Dedifferentiated amniotic fluid mesenchymal stem cell (primary cell): Measurements from ENCODE around the gene TOMM70.
"Not testable (repeated sequence)": the region's sequence is repeated elsewhere in the genome, so short reads cannot be mapped to it uniquely, and the experiment has no call there.

Source experiments
- DNase-seq: peaks from one replicate; pipeline ENCODE4 v3.0.0-alpha.2; 2016; ENCODE audit errors: extremely low spot score

The TOMM70 gene

GRCh38 chr3:100364421-100364820 is 36.5 kb downstream of the TOMM70 start:
- no peak for DNase-seq

- DNase-seq, result no peak
Measured at GRCh38 chr3:100361897-100362296, 39.0 kb downstream of the TOMM70 start.

DNA sequence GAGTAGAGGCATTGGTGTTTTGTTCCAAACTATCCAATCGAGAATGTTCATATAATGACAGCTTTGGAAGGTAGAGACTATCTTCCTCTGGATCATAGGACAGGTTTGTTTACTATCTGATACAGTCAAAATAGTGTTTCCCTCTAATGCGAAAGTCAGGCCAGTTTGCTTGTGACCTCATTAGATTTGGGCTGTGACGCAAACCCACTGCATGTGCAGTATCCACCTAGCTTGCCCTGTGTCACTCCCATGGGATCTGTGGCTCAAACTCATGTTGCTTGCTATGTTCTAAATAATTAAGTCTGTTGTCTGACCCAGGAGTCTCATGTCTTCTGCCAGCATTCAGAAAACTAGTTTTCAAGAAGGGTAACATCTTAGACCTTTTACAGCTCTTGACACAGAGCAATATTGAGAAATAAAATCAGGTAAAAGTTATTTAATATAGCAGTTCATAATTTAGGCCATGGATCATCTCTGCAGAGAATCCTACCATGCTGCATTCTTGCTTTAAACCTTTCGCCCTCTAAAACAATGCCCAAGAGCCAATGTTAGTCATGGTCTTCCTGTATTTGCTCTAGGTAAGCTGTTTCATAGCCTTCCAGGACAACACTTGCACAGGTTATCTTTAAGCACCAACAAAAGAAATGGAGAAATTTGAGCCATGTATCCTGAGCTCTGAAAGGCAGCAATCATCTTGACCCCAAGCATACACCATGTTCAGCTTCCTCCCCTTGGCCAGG is 40.0 kb downstream of the TOMM70 start:
- no peak for DNase-seq

- DNase-seq, result no peak
Measured at GRCh38 chr3:100359035-100359434, 41.9 kb downstream of the TOMM70 start.

DNA sequence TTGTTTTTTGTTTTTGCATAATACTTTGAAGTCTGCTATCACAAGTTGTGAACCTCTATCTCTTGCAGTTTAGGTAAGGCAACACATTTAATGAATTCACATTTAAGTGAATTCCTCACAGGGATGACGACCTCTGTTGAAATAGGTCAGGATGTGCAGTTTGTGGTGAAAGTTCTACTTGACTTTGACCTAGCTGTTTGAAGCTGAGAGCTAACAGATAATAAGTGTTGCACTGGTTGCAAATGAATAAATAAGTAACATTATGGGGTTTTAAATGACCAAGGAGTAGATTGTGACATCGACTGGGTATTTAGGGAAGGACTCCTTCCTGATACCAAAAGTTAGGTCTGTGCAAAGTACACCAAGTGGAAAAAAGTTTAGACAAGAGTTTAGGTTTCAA is 42.5 kb downstream of the TOMM70 start:
- no peak for DNase-seq

DNA sequence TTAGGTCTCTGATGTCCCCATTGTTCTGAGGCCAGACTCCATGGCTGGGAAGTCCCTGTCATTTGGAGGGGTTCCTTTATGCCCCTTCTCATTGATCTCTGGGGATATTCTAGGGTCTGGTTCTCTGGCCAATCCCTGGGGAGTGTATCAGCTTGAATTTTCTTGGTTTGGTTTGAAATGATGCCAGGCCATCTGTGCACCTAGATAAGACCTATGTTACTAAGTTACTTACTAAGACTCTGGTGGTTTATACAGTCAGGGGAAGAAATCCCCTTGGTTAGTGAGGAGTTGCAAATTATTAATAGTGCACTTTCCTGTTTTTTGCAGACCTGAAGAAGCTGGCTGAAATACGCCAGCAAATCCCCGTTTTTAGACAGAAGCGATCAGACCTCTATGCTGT is 46.0 kb downstream of the TOMM70 start:
- no peak for DNase-seq

- DNase-seq, result no peak
Measured at GRCh38 chr3:100352296-100353231, 48.3 kb downstream of the TOMM70 start.

DNA sequence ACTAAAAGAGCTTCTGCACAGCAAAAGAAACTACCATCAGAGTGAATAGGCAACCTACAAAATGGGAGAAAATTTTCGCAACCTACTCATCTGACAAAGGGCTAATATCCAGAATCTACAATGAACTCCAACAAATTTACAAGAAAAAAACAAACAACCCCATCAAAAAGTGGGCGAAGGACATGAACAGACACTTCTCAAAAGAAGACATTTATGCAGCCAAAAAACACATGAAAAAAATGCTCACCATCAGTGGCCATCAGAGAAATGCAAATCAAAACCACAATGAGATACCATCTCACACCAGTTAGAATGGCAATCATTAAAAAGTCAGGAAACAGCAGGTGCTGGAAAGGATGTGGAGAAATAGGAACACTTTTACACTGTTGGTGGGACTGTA is 49.1 kb downstream of the TOMM70 start:
- DNase-seq, result not testable (repeated sequence)

DNA sequence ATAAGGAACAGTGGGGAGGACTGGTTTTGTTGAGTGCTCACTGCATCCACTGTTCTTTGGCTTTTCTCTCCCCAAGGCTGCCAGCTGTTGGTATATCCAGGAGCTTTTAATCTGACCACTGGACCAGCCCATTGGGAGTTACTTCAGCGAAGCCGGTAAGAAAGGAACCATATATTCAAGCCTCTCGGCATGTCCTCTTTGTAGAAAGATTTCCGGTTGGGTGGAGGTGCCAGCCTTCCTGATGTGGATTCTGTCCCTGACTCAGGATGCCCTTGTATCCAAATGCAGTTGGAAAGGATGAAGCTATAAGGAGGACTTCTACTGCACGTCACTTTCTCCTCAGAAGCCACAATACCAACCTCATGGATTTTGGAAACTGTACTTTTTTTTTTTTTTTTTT is 52.2 kb downstream of the TOMM70 start:
- no peak for DNase-seq

GRCh38 chr3:100340527-100340926 is 60.4 kb downstream of the TOMM70 start:
- DNase-seq, result no peak

- DNase-seq, result no peak
Measured at GRCh38 chr3:100339786-100340185, 61.1 kb downstream of the TOMM70 start.

DNA sequence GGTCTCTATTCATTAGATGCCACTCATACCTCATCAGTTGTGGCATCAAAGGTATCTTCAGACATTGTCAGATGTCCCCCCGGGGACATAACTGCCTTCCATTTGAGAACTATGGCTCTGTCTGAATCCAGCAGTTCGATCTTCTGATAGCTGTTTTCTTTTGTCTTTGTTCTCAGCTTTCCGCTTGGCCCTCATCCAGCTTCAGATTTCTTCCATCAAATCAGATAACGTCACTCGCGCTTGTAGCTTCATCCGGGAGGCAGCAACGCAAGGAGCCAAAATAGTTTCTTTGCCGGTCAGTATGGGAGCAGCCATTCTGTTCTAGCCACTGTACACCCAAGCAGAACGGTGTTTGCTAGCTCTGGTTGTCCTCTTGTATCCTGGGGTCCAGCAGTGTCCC is 62.0 kb downstream of the TOMM70 start:
- no peak for DNase-seq

GRCh38 chr3:100336229-100336628 is 64.7 kb downstream of the TOMM70 start:
- DNase-seq, result not testable (repeated sequence)

- DNase-seq, result no peak
Measured at GRCh38 chr3:100335434-100335833, 65.5 kb downstream of the TOMM70 start.

DNA sequence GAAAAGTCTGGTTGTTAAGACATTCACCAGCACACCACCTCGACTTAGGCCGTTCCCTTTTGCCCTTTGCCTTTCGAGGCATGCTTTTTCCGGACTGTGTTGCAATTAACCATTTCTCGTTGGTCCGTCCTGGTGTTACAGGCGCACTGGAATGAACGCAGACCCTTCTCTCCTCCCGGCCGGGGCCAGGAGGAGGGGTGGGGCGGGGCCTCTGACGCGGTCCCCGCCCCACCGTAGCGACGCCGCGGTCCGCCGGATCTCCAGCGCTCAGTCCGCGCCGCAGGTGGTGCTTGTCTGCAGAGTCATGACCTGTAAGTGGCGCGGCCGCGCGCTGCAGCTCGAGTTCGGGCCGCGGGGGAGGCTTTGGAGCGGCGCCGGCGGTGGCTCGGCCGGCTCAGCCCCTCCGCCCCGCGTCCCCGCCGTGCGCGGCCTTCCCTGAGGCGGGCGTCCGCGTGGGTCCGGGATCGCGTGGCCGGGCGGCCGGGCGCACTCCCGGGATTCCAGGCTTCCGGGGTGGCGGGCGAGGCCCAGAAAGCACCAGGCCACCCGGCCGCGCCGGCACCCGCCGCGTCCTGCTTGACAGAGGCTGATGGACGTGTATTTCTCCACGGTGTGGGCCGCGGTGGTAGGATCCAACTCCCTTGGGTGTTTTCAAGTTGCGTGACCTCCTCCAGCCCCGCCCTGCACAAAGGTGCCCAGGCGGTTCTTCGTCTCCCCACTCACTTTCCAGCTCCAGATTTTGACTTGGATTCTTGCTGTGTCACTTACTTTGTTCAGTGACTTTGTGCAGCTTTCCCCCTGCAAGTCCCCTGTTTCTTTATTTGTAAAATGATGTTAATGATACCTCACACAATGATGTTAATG is 66.2 kb downstream of the TOMM70 start, which contains the start of gene NIT2:
Gene NIT2, plus strand, starts transcription at position 270 of the 864 bp plus-strand sequence. Its CDS starts 35 bp downstream, at position 305.
- peak; percentile 30 for DNase-seq

DNA sequence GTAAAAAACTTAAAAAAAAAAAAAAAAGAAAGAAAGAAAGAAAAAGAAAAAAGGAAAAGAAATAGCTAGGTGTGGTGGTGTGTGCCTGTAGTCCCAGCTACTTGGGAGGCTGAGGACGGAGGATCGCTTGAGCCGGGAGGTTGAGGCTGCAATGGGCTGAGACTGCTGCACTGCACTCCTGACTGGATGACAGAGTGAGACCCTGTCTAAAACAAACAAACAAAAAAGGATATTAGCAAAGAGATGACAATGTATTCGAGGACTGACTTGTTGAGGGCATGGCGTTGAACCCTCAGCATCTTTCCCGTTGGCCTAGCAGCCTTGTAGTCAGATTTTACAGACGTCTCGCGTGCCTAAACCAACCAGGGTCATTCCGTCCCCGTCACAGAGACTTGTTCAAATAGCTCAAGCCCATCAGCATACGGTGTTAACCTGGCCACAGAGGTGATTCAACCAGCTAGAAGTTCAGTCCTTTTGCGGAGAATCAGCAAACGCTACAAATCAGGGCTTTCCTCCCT is 66.9 kb downstream of the TOMM70 start:
- no peak for DNase-seq

- no peak for DNase-seq
Measured at GRCh38 chr3:100333051-100333450, 67.8 kb downstream of the TOMM70 start.

DNA sequence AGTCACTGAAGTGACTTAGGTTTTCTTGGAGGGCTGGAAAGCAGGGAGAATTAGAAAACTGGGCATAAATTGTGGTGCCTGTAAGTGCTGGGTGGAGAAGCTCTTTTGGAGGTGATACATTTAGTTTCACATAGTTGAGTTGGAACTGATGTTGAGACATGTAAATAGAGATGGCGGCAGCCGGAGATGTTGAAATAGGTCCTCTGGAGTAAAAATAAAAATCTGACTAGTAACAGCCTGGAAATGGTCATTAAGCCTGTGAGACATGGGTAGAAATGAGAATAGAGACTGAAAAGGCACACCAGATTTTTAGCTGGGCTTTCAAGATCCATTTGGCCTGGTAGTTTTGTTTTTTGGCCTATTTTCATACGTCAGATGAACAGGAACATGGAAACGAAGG is 69.2 kb downstream of the TOMM70 start:
- no peak for DNase-seq

DNA sequence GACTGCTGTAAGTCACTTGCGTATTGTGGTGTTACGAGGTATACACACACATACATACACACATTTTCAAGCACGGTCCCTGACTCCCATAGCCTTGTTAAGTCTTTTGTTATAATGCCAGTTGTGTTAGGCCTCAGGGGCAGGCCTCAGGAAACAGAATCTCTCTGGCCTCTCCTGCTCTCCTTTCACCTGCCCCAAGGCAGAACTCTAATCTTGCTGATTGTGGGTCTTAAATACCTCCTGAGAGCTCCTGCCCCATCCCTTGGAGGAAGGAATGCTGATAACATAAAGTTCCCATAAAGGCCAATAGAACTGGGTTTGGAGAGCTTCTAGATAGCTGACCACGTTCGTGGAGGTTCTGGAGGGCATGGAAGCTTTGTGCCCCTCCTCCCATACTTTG is 70.2 kb downstream of the TOMM70 start:
- no peak for DNase-seq

DNA sequence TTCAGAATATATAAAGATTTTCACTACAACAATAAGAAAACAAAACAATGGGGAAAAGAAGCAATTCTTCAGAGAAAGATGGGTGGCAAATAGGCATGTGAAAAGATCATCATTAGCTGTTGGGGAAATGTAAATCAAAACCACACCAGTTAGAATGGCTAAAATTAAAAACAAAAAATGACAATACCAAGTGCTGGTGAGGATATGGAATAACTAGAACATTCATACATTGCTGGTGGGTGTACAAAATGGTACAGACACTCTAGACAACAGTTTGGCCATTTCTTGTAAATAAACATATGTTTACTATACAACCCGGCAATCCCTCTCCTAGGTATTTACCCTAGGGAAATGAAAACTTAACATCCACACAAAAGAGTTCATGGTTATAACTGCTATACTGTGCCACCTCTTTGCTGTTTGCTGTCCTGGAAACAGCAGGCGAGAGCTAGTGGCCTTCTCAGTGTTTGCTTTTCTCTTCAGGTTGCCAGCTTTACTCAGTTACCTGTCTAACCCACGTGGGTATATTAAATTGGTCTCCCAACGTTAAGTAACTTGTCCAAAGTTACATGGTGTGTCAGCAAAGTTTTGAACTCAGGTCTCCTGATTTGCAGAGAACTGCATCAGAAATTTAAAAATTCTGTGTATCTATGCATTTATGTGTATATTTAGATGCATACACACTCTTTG is 70.9 kb downstream of the TOMM70 start:
- DNase-seq, result no peak

GRCh38 chr3:100327377-100327776 is 73.5 kb downstream of the TOMM70 start:
- not testable (repeated sequence) for DNase-seq
